ENCODE results near the gene UBE2H.
"Not testable (repeated sequence)": the region's sequence is repeated elsewhere in the genome, so short reads cannot be mapped to it uniquely, and the experiment has no call there.

The UBE2H gene

DNA sequence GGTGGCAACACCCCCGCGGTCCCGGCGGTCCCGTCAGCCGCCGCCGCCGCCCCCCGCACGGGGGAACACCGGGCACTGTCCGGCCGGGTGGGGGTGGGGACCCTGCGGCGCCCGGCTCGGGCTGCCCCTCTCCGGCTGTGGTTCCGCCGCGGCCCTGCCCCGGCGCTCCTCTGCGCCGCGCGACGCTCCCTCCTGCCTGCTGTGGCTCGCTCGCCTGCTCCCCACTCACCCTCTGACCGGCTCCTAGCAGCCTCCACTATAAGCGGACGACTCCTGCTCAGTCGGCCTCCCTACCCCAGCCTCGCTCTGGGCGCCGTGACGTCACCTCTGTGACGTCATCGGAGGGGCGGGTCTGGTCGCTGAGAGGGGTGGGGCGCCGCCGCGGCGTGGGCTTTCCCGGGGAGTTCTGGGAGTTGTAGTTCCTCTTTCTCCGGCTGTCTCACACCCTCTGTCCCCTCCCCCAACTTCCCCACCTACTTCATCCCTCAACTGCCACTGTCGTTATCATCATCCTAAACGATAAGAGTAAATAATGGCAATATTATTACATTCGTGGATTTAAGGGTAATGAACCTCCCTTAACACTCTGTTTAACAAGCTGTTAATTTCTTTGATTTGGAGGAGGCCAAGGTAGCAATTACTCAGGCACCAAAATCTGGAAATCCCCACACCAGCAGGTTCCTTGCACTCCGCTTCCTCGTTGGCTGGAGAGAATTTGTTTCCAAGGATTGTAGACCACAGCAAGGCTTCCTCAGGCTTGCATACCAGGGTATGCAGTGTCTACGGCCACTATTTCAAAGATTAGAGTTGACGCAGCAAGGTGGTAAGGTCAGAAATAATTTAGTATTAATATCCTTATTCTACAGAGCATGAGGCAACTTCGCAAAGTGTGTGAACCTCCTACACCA, at the start of gene UBE2H:
UBE2H (minus strand) TSS at position 308 of the 908 bp plus-strand sequence. CDS start 405 bp downstream, outside the sequence.
- DNase-seq = peak; percentile 45 to 97 (median 91)

- DNase-seq = no peak
Measured at GRCh38 chr7:129998446-129998845, 45.7 kb upstream of the UBE2H start.

DNA sequence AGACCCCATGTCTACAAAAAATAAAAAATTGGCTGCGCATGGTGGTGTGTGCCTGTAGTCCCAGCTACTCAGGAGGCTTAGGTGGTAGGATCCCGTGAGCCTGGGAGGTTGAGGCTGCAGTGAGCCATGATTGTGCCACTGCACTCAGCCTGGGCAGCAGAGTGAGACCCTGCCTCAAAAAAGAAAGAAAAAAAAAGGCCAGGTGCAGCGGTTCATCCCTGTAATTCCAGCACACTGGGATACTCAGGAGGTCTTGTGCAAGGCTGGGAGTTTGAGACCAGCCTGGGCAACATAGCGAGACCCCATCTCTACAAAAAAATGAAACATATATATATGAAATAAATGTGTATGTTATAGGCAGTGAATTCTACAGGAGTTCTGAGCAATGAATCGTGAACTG, 44.5 kb upstream of the UBE2H start:
- DNase-seq = no peak

DNA sequence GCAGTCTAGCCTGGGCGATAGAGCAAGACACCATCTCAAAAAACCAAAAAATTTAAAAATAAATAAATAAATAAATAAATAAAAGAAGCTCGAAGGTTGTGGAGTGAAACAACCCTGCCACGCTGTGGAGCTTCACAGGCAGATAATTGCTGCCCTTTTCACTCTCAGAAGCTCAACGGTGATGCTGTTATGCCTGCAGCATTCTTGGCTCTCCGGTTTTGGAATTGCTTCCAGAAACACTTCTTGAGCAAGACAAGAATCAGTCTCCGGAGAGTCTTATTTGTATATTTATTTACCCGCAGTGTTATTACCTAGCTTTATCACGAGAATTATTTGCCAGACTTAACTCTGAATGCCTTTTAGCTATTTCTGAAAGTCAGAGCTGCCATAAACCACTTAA, 40.5 kb upstream of the UBE2H start:
- DNase-seq = no peak

DNA sequence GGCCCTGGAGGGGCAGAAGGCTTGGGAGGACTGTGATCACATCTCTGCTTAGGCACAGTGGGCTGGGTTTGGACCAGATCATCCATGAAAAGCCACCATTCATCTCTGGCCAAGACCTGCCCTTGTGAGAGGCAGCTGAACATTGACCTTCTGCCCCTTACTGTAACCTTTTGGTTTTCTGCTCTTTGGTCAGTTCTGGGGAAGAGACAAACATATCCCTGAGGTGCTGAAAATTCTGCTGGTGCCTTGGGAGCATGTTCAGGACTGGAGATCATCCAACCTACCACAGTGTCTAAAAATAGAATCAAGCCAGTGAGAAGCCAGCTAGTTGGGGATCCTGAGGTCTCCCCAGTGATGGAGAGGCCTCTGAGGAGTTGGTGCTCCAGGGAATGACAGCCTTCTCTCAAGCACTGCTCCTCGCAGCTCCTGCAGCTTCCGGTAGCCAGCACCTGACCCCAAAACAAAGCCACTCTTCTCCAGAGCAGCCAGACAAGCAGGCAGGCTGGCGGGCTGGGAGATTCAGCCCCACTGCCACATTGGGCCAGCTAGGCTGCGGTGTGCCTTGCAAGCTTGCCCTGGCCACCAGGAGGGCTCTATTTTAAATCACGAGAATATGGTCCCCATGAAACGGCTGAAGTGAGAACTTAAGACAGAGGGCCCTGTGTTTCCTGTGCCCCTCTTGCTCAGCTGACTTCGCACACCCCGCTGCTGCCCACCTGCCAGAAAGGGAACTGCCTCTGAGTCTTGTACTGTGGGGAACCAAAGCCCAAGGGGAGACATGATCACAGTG, 37.8 kb upstream of the UBE2H start:
- peak in 2 of 56 donors; percentile 3 for DNase-seq

- no peak for DNase-seq
Measured at GRCh38 chr7:129989466-129989865, 36.7 kb upstream of the UBE2H start.

- no peak for DNase-seq
Measured at GRCh38 chr7:129986600-129986999, 33.8 kb upstream of the UBE2H start.

GRCh38 chr7:129980667-129981066, 27.9 kb upstream of the UBE2H start:
- no peak for DNase-seq

- DNase-seq = no peak
Measured at GRCh38 chr7:129975309-129975708, 22.5 kb upstream of the UBE2H start.

- DNase-seq = no peak
Measured at GRCh38 chr7:129970816-129971215, 18.1 kb upstream of the UBE2H start.

GRCh38 chr7:129969881-129970446, 17.2 kb upstream of the UBE2H start:
- DNase-seq = no peak

DNA sequence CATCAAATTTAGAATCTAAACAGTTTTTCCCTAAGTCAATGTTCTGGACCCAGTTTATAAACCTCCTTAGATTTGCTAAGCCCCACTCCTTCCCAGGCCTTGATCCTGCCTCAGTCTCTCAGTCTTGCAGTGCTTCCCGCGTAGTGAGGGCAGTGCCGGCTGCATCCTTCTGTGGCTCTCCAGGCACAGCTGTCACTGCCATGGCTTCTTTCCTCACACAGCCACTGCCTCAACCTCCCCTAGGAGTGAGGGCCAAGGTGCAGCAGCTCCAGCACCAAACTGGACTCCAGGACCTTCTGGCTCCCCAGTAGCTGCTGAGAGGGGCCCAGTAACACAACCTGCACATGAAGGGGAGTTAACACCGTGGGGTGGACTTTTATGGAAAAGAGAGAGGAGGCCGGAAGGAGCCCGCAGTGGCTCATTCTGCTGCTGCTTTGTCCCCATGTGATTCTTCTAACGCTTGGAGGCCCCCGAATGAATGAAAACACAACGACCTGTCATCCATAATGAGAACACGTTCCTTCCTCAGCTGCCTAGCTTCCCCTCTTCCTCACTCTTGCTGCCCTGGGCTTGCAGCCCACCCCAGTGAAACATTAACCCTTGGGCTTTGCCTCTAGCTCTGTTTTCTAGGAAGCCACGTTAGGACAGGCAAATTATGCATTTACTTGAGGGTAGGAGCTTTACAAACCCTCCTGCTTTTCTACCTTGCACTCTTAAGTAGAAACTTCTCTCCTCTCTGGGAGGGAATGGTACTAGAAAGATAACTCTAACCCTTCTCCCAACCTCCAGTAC, 16.0 kb upstream of the UBE2H start:
- DNase-seq = no peak

- not testable (repeated sequence) for DNase-seq
Measured at GRCh38 chr7:129960204-129960475, 7.4 kb upstream of the UBE2H start.

DNA sequence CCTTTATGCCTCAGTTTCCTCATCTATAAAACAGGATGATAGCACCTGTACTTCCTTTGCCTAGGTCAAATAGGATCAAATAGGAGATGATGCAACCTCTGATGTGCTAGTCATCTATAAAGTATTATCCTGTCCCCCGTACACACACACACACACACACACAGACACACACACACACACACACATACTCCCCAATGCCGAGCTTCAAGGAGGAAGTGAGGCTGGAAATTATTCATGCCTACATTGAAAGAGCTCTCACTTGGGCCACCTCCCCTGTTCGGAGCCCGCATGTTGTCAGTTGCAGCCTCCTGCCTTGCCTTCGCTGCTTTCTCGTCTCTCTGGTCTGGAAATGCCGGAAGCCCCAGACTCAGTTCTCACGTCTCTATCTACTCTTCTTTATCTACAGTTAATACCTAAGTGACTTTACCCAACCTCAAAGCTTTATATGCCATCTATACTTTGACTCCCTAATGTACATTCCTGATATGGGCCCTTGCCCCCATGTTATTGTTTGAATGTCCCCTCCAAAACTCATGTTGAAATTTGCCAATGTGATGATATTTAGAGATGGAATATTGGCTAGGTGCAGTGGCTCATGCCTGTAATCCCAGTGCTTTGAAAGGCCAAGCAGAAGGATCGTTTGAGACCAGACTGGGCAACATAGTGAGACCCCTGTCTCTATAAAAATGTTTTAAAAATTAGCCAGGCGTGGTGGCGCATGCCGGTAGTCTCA, 6.9 kb upstream of the UBE2H start:
- no peak for DNase-seq

- DNase-seq = no peak
Measured at GRCh38 chr7:129958643-129959470, 6.1 kb upstream of the UBE2H start.

GRCh38 chr7:129955993-129956543, 3.3 kb upstream of the UBE2H start:
- no peak for DNase-seq

GRCh38 chr7:129952086-129952652, 591 bp downstream of the UBE2H start:
- peak in 51 of 56 donors; percentile 13 to 68 (median 49) for DNase-seq

DNA sequence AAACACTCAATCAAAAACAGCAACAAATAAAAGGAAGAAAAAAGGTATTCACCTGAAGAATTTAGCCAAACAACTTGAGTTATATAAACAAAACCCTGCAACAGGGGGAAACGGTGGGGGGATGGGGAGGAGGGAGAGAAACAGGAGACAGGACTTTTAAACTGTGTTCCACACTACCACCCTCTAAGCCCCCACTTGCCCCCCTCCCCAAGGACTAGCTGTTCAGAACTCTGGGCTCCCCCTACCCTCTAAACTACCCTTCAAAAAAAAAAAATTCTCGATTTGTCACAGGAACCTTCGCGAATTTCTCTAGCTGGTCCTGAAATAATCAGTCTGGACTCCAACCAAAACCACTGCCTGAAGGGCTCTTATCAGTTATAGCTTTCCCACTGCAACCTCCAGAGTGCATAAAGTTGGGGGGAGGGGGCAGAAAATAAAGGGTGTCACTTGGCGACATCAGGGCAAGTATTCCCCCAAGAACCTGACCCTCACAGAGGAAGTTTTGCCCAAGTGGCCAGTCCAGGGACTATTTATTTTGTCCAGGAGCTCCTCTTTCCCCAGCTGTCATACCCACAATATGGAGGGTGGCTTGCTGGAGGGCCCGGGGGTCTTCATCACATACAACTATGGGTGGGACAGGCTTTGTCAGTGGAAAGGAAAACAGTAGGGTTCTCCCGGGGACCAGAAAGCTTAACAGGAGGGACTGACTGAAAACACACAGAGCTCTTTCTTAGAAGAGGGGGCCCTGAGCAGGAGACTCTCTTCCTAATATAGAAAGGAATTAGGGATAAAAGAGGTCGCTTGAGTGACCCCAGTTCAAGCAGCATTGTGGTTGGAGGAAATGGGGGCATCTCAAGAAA, 1.3 kb downstream of the UBE2H start:
- DNase-seq = peak in 25 of 56 donors; percentile 3 to 55 (median 32)

Measured in nucleus accumbens (tissue), 56 donors.